Neural cell (in vitro differentiated cells): Measurements from ENCODE around the gene MEIS1.

ENCODE experiments used
- EP300 ChIP-seq: fragments of 450-650 bp; conservative IDR thresholded peaks from 2 replicates; pipeline ENCODE4 v1.6.1; 2014; ENCODE audit warnings: antibody characterized with exemption, mild to moderate bottlenecking, moderate library complexity; ENCODE audit not compliant: poor library complexity, severe bottlenecking
- EZH2 ChIP-seq: fragments of 200-600, 300-800 bp; shearing (Covaris generic), sonication (generic); IDR thresholded peaks from 2 replicates; pipeline ENCODE4 v1.6.1; 2014; ENCODE audit warnings: antibody characterized with exemption, low read length, borderline replicate concordance, mild to moderate bottlenecking; ENCODE audit not compliant: insufficient read depth, poor library complexity, severe bottlenecking
- MXI1 ChIP-seq: fragments of 450-650 bp; conservative IDR thresholded peaks from 2 replicates; pipeline ENCODE4 v1.6.1; 2014; ENCODE audit warnings: antibody characterized with exemption, mild to moderate bottlenecking; ENCODE audit not compliant: poor library complexity, severe bottlenecking
- POLR2AphosphoS5 ChIP-seq: IDR thresholded peaks from 2 replicates; pipeline ENCODE4 v1.6.1; 2012
- SMC3 ChIP-seq: fragments of 450-650 bp; conservative IDR thresholded peaks from 2 replicates; pipeline ENCODE4 v1.6.1; 2014; ENCODE audit warnings: antibody characterized with exemption, mild to moderate bottlenecking, moderate library complexity; ENCODE audit not compliant: poor library complexity
- TAF1 ChIP-seq: IDR thresholded peaks from 2 replicates; pipeline ENCODE4 v1.6.1; 2012; ENCODE audit warnings: low read depth
- TF ChIP-seq, protein P1 (sequence below): fragments of 450-650 bp; IDR thresholded peaks from 2 replicates; pipeline ENCODE4 v1.5.1; 2014; ENCODE audit warnings: antibody characterized with exemption, mild to moderate bottlenecking, moderate library complexity; ENCODE audit not compliant: poor library complexity, severe bottlenecking
- TF ChIP-seq, protein P2 (sequence below): IDR thresholded peaks from 2 replicates; pipeline ENCODE4 v1.6.1; 2012; ENCODE audit warnings: borderline replicate concordance

DNA sequence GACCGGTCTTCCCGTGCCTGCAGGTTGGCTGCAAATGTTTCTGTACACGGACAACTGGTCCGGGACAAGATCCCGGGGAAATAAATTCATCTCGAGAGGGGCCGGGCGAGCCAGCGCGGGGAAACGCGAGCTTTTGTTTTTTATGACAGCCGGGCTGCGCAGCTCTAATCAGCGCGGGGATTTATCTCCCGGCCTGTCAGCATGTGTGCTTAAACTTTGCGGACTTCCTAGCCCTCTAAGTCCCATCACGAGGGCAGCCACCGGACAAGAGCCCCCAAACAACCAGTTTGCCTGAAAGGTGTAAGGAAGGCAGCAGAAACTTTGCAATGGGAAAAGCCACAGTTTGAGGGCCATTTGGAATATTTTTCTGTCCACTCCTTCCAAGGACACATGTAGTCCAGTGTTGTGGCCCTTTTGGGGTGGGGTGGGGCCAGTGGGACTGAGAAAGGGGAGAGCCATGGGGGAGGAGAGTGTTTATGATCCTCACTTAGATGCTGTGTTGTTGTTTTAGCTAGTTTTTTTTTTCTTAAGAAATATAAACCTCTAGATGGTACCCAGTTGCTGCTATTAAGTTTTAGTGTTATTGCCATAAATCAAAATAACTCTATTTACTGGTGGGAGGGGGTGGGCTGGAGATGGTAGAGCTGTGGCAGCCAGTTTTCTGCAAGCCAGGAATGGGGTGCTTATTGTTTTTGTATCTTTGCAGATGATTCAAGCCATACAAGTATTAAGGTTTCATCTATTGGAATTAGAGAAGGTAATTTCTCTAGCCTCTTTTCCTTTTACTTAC is 6.0 kb downstream of the MEIS1 start:
- TF ChIP-seq, protein P1, sequence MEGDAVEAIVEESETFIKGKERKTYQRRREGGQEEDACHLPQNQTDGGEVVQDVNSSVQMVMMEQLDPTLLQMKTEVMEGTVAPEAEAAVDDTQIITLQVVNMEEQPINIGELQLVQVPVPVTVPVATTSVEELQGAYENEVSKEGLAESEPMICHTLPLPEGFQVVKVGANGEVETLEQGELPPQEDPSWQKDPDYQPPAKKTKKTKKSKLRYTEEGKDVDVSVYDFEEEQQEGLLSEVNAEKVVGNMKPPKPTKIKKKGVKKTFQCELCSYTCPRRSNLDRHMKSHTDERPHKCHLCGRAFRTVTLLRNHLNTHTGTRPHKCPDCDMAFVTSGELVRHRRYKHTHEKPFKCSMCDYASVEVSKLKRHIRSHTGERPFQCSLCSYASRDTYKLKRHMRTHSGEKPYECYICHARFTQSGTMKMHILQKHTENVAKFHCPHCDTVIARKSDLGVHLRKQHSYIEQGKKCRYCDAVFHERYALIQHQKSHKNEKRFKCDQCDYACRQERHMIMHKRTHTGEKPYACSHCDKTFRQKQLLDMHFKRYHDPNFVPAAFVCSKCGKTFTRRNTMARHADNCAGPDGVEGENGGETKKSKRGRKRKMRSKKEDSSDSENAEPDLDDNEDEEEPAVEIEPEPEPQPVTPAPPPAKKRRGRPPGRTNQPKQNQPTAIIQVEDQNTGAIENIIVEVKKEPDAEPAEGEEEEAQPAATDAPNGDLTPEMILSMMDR = no peak
- no peak for TF ChIP-seq EZH2
- TF ChIP-seq, protein P2, sequence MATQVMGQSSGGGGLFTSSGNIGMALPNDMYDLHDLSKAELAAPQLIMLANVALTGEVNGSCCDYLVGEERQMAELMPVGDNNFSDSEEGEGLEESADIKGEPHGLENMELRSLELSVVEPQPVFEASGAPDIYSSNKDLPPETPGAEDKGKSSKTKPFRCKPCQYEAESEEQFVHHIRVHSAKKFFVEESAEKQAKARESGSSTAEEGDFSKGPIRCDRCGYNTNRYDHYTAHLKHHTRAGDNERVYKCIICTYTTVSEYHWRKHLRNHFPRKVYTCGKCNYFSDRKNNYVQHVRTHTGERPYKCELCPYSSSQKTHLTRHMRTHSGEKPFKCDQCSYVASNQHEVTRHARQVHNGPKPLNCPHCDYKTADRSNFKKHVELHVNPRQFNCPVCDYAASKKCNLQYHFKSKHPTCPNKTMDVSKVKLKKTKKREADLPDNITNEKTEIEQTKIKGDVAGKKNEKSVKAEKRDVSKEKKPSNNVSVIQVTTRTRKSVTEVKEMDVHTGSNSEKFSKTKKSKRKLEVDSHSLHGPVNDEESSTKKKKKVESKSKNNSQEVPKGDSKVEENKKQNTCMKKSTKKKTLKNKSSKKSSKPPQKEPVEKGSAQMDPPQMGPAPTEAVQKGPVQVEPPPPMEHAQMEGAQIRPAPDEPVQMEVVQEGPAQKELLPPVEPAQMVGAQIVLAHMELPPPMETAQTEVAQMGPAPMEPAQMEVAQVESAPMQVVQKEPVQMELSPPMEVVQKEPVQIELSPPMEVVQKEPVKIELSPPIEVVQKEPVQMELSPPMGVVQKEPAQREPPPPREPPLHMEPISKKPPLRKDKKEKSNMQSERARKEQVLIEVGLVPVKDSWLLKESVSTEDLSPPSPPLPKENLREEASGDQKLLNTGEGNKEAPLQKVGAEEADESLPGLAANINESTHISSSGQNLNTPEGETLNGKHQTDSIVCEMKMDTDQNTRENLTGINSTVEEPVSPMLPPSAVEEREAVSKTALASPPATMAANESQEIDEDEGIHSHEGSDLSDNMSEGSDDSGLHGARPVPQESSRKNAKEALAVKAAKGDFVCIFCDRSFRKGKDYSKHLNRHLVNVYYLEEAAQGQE = no peak
- TF ChIP-seq EP300 = no peak
- TF ChIP-seq TAF1 = no peak
- TF ChIP-seq POLR2AphosphoS5 = no peak
- no peak for TF ChIP-seq SMC3
- no peak for TF ChIP-seq MXI1
